Ammon's horn (tissue), 1 donor: ENCODE results near the gene USH2A.

ENCODE experiments used
- DNase-seq: peaks from one replicate; pipeline ENCODE4 v3.0.0-alpha.2; 2016; ENCODE audit warnings: low spot score

USH2A gene

GRCh38 chr1:215786997-215787396 lies 636.3 kb downstream of the USH2A start:
- DNase-seq = no peak

GRCh38 chr1:215780641-215781040 lies 642.6 kb downstream of the USH2A start:
- DNase-seq = no peak

GRCh38 chr1:215780139-215780538 lies 643.1 kb downstream of the USH2A start:
- no peak for DNase-seq

- no peak for DNase-seq
Measured at GRCh38 chr1:215779729-215780128, 643.5 kb downstream of the USH2A start.

- DNase-seq = no peak
Measured at GRCh38 chr1:215777370-215777925, 645.8 kb downstream of the USH2A start.

GRCh38 chr1:215776336-215776735 lies 646.9 kb downstream of the USH2A start:
- no peak for DNase-seq

GRCh38 chr1:215772151-215772550 lies 651.1 kb downstream of the USH2A start:
- no peak for DNase-seq

GRCh38 chr1:215768303-215768702 lies 654.9 kb downstream of the USH2A start:
- no peak for DNase-seq

- no peak for DNase-seq
Measured at GRCh38 chr1:215767761-215768160, 655.5 kb downstream of the USH2A start.

GRCh38 chr1:215766521-215766920 lies 656.7 kb downstream of the USH2A start:
- DNase-seq = no peak

- no peak for DNase-seq
Measured at GRCh38 chr1:215765833-215766232, 657.4 kb downstream of the USH2A start.

GRCh38 chr1:215761446-215761845 lies 661.8 kb downstream of the USH2A start:
- DNase-seq = no peak

GRCh38 chr1:215754112-215754511 lies 669.1 kb downstream of the USH2A start:
- no peak for DNase-seq

- no peak for DNase-seq
Measured at GRCh38 chr1:215749414-215749813, 673.8 kb downstream of the USH2A start.

- no peak for DNase-seq
Measured at GRCh38 chr1:215748431-215748830, 674.8 kb downstream of the USH2A start.

GRCh38 chr1:215744419-215744818 lies 678.8 kb downstream of the USH2A start:
- DNase-seq = no peak

- no peak for DNase-seq
Measured at GRCh38 chr1:215739025-215739424, 684.2 kb downstream of the USH2A start.

GRCh38 chr1:215731699-215732098 lies 691.5 kb downstream of the USH2A start:
- no peak for DNase-seq

GRCh38 chr1:215730600-215730999 lies 692.6 kb downstream of the USH2A start:
- no peak for DNase-seq

- DNase-seq = no peak
Measured at GRCh38 chr1:215728169-215728568, 695.1 kb downstream of the USH2A start.

GRCh38 chr1:215720126-215720525 lies 703.1 kb downstream of the USH2A start:
- DNase-seq = no peak

GRCh38 chr1:215719552-215719951 lies 703.7 kb downstream of the USH2A start:
- DNase-seq = no peak

- DNase-seq = no peak
Measured at GRCh38 chr1:215718575-215719287, 704.5 kb downstream of the USH2A start.
